Fibroblast of skin of right biceps (primary cell): ENCODE data around the gene GOLGB1.
A peak's percentile ranks its signal among the peaks of the same experiment; 100 is the strongest.

Source experiments
- DNase-seq: peaks from one replicate; pipeline ENCODE4 v3.0.0-alpha.2; 2013

GOLGB1 gene

DNA sequence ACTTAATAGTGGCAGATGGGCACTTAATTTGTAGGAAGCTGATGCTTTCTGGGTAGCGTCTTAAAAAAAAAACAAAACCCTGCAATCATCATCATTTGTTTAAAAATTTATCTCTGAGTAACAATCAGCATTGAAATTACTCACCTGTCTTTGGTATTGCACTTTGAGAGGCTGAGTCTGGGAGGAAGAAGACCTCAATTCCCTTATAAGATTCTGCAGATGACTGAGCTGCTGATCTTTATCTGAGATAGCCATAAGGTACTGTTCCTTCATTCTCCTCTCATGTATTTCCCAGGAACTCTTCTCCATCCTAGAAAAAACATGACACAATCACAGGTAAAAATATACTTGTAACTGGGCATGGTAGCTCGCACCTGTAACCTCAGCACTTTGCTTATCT is 72.4 kb downstream of the GOLGB1 start:
- no peak for DNase-seq

DNA sequence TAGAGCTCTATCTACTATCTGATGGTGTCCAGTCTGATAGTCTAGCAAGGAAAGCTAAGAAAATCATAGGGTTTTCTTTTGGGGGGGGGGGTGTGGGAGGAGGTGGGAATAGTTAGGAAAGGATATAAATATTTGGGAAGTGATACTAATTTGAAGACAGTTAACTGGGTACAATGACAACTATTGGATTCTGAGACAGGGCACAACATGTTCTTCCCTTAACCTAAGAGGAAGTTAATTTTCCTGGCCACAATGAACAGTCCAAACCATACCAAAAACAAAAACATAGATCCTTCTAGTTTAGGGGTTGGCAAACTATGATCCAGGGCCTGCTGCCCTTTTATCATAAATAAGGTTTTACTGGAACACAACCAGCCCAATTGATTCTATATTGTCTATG is 78.9 kb downstream of the GOLGB1 start:
- DNase-seq = no peak

- no peak for DNase-seq
Observed at GRCh38 chr3:121667333-121667732, 82.2 kb downstream of the GOLGB1 start.

GRCh38 chr3:121665488-121665887 is 84.1 kb downstream of the GOLGB1 start:
- DNase-seq = no peak

DNA sequence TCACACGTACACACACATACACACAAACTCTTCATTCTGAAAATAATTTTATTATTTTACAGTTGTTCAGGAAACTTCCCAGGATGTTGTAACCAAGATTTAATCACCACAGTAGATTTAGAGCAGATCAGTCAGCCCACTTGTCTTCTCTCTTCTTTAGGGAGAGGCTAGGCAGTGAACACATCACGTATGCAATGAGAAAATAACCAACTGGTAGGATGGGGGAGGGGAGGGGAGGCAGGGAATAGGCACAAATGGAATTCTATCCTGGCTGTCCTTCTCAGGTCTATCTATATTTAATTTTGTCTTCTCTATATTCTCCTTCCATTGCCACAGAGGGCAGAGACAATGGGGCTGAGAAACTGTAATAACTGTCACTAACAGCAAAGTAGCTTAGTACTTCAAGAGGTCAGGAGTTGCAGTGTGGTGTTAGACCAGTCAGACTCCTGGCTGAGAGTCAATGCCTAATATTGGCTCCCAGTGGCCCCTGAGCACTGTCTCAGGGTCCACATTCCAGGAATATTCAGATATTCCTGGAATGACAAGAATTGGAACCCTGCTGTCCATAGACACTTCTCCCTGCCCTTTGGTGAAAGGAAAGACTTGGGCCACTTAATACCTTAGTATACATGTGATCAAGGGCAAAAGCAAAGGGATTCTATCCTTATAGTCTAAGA is 86.2 kb downstream of the GOLGB1 start:
- DNase-seq = no peak

- DNase-seq = no peak
Observed at GRCh38 chr3:121662742-121663141, 86.8 kb downstream of the GOLGB1 start.

DNA sequence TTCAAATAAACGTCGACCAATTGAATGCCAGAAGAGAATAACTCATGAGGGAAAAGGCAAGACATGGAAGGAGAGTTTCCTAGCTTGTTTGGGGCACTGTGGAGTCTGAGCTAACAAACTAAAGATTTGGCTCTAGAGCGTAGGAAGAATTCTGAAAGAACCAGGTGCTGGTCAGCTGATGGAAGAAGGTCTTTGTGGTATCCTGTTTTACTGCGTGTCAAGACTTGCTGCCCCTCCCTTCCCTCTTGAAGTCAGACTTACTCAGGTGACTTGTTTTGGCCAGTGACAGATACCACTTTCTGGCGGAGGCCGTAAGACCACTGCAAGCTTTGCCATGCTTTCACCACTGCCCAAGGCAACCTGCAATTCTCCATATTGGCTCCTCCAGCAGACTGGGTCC is 88.2 kb downstream of the GOLGB1 start:
- DNase-seq = no peak

GRCh38 chr3:121660356-121661171 is 89.0 kb downstream of the GOLGB1 start, which contains the start of gene HCLS1:
HCLS1 (minus strand) TSS chr3:121660903; CDS start chr3:121658347, 2,556 bp downstream.
- DNase-seq = peak; percentile 3

GRCh38 chr3:121659586-121659985 is 90.0 kb downstream of the GOLGB1 start:
- no peak for DNase-seq

DNA sequence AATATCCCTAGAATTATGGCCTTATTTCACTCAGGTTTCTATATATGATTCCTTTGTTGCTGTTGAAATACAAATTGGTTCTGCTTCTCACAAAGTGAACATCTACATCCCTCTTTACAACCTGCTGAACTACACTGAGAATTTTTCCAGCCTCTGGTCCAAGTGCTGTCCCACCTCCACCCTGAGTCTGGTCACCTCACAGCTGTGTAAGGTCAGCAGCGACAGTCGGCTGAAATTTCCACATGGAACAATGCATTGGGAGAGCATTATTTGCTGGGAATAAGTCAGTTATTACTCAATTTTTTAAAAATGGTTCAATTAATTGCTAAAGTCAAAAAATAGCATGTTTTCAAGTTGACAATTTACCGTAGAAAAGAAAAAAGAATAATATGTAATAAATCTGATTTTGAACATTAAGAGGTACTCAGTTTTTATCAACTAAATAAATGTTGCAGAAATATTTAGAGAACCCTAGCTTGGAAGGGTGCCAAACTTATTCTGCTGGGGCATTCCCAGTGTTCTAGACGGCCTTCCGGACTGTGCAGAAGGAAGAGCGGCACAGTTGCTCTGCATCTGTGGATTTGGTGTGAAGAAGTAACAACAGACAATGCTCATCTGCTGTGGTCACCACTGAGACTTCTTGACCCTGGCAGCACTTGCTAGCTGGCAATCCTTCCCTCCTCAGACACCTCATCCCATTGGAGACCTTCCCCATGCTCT is 90.7 kb downstream of the GOLGB1 start:
- no peak for DNase-seq

- no peak for DNase-seq
Observed at GRCh38 chr3:121654493-121655385, 94.8 kb downstream of the GOLGB1 start.

DNA sequence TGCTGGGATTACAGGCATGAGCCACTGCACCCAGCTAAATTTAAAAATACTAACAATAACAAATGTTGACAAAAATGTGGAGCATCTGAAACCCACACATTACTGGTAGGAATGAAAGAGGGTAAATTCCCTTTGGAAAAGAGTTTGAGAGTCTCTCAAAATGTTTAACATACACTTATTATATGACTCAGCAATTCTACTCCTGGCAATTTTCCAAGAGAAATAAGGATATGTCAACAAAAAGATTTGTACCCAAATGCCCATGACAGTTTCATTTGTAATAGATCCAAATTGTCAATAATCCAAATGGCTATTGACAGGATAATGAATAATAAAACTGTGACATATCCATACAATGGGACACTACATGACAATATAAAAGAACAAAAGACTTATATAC is 97.9 kb downstream of the GOLGB1 start:
- peak; percentile 26 for DNase-seq

DNA sequence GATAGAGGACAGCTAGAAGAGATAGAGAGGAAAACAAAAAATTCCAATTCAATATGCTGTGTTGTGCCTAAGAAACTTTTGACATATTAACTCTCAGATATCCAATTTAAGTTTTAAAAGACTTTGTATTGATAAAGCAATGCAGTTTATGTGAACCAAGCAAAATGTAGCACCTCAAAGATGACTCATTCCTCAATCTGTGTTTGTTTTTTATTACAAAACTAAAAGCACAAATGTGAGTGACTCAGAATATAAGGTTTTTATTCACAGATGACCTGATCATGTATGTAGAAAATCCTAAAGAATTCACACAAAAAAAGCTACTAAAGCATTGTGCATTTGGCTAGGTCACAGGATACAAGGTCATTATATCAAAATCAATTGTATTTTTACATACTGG is 99.9 kb downstream of the GOLGB1 start:
- DNase-seq = no peak

- DNase-seq = no peak
Observed at GRCh38 chr3:121648219-121648958, 101.2 kb downstream of the GOLGB1 start.

DNA sequence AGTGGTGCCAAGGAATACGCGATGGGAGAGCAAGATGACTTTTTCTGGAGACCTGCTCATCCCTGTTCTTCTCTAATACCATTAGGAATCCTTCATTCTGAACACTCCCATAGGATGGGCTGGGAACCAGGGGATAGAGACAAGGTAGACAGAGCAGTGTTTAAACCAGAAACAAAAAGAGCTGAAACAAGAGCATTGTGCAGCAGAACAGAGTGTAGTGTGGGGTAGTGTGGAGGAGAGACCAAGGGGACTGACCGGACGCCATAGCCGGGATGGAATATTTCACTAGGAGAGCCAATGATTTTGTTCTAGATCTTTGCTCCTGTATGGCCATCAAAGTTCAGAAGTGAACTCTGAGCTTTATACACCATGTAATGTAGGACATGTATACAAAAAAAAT is 104.5 kb downstream of the GOLGB1 start:
- DNase-seq = no peak

DNA sequence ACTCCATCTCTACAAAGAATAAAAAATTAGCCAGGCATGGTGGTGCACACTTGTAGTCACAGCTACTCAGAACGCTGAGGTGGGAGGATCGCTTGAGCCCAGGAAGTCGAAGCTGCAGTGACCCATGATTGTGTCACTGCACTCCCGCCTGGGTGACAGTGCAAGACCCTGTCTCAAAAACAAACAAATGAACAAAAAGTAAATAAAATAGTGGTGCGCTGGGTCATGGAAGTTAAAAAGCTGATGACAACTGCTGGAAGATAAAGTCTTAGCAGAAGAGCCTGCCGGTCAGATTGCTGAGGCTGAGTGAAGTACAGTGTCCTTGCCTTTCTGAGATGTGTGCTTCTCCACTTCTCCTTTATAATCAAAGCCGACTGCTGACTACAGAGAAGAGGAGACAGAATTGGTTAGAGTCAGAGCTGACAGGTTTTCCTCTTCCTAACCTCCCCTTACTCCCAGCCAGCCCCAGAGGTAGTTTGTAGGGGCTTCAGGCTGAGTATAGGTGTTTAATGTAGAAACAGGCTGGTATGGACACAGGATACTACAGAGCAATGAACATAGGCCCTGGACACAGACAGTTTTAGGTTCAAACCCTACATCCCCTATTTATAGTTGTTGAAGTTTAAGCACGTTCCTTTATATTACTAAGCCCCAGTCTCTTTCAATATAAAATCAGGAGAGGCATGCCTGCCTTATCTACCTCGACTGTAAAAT is 106.8 kb downstream of the GOLGB1 start:
- no peak for DNase-seq

DNA sequence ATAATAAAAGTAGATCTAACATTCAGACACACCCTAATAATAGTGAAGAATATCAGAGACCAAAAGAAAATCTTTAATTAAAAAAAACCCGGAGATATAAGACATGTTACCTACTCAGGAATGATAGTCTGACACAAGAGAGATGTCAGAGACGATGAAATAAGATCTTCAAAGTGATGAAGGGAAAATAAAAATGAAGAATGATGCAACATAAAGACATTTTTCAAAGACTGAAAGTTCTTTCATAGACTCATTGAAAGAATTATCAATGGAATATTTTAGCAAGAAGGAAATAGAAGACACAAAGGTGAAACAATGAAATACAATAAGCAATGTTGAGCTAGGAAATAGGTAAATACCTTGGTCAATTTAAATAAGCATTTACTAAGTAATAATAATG is 108.4 kb downstream of the GOLGB1 start:
- no peak for DNase-seq

DNA sequence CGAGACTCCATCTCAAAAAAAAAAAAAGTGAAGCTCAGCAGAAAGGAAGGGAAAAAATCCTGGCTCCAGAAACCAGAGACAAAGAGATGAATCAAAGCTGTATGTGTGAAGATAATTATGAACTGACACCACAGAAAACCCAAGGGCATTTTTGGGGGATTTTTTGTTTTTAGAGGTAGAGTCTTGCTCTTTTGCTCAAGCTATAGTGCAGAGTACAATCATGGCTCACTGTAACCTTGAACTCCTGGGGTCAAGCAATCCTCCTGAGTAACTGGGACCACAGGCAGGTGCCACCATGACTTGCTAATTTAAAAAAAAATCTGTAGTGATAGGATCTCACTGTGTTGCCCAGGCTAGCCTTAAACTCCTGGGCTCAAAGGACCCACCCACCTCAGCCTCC is 111.6 kb downstream of the GOLGB1 start:
- DNase-seq = no peak

DNA sequence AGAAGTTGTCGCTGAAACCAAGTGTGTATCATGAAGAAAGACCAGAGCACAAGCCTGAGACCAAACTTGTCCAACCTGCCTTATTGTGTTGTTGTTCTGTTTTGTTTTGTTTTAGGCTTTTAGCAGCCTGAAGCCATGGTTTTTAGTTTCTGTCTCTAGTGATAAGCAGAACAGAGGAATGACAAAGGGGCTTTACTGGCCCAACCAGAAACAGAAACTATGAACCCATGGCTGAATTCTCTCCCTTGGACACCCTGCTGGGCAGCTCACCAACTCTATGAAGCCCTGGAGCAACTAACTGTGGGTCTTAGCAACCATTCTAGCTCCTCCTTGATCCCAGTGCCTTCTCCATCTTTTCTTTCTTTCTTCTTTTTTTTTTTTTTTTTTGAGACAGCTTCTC is 119.2 kb downstream of the GOLGB1 start:
- DNase-seq = no peak

DNA sequence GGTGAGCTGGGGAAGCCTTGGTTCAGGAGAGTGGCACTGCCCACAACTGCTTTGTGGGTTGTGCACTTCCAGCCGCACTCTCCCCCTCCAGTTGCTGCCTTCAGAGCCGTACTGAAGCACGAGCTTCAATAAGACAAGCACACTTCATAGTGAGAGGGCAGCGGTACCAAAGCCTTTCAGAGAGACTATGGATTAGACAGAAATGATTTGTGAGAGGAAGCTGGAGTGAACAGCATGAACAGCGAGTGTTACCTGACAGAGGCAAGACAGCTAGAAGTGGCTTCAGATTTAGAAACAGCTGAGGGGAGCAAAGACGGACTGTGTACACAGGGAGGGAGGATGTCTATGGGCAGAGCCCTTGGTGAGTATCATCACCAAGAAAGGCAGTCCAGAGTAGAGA is 119.9 kb downstream of the GOLGB1 start:
- DNase-seq = no peak

DNA sequence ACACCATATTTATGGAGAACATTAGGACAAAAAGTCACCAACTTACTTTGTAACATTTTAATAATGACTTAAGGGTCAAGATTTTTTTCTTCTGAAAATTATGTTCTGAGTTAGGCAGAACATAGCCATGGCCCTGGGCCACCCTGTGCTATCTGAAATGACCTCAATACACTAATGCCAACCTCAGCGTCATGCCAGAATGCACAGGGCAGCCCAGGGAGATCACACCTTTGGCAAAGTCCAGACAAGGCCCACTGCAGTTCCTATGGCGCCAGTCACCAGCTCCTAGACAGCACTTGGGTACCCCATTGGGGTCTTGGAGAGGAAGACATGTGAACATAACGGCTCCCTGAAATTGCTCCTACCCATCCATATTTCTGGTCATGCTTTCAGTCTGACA is 121.9 kb downstream of the GOLGB1 start:
- DNase-seq = no peak
